Smooth muscle cell of the brain vasculature (primary cell): ENCODE data around the gene SRL.
"Not testable (repeated sequence)": the region's sequence is repeated elsewhere in the genome, so short reads cannot be mapped to it uniquely, and the experiment has no call there.

Experiments used
- DNase-seq: peaks from one replicate; pipeline ENCODE4 v3.0.0-alpha.2; 2012; ENCODE audit warnings: low read depth, low spot score

Gene SRL

GRCh38 chr16:4261557-4262172, 19.8 kb upstream of the SRL start:
- DNase-seq, result no peak

GRCh38 chr16:4260360-4260759, 18.5 kb upstream of the SRL start:
- no peak for DNase-seq

- DNase-seq, result no peak
Measured at GRCh38 chr16:4257646-4258556, 16.0 kb upstream of the SRL start.

DNA sequence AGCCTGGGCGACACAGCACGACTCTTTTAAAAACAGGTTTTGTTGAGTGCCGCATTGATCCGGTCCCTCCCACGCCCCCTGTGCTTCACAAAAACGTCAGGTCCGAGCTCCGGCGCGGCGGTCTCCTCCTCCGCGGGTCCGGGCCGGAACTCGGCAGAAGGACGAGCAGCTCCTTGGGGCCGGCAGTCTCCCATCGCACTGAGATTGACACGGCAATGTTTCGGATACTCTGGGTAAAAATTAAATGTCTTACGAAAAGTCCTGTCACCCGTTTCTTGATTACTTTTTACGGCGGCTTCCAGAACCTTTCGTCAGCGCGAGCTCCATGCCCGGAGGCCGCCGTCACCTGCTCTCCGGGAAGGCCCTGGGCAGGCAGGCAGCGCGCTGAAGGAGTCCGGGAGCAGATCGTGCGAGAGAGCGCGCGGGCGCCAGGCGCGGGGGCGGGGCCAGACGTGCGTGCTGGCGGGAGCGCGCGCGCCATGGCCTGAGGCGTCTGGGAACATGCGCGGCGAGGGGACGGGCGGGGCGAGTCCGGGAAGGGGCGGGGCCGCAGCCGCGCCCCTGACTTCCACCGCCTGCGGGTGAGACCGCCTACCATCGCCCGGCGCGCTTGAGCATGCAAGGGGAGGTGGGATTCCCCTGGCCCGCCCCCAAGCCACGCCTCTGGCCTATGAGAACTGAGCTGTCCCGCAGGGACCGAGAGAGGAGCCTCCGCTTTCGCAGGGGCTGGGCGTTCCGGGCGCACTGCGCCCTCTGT, 11.7 kb upstream of the SRL start:
- peak; percentile 99 for DNase-seq

GRCh38 chr16:4253012-4253393, 11.1 kb upstream of the SRL start:
- DNase-seq, result not testable (repeated sequence)

DNA sequence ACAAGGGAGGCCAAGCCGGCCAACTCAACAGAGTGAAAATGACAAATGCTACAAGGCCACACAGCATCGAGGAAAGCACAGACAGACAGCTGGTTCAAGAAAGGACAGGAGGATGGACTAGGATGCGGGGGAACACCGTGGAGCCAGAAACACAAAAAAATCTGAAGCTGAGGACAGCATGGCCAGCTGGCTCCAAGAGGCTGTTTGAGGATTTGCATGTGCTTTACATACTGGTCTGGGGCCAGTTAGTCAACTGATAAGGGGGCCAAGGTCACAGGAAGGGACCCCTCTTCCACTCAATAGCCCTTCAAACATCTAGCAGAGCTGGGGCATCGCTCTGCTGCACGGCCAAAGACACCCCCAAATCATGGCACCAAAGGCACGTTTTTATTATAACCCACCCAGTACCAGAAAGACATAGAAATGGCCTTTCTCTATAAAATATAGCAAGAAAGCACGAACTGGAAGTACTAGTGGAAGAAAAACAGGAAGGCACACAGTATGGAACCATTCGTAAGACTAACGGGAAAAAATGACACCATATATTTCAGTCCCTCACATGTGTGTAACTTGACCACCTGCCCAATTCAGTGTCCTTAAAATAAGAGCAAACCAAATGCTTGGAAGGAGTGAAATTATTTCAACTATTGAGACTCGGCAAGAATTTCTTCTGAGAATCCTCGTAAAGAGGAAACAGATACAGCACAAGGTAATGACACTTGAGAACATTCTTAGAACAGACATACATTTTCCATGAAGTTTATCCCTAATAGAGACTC, 7.8 kb upstream of the SRL start:
- no peak for DNase-seq

- no peak for DNase-seq
Measured at GRCh38 chr16:4247460-4247784, 5.5 kb upstream of the SRL start.

GRCh38 chr16:4246777-4247459, 5.0 kb upstream of the SRL start:
- DNase-seq, result no peak

GRCh38 chr16:4245077-4245791, 3.4 kb upstream of the SRL start:
- DNase-seq, result no peak

GRCh38 chr16:4244254-4245076, 2.6 kb upstream of the SRL start:
- no peak for DNase-seq

- no peak for DNase-seq
Measured at GRCh38 chr16:4241258-4241927, 487 bp downstream of the SRL start.

GRCh38 chr16:4240624-4241023, 1.3 kb downstream of the SRL start:
- DNase-seq, result no peak

DNA sequence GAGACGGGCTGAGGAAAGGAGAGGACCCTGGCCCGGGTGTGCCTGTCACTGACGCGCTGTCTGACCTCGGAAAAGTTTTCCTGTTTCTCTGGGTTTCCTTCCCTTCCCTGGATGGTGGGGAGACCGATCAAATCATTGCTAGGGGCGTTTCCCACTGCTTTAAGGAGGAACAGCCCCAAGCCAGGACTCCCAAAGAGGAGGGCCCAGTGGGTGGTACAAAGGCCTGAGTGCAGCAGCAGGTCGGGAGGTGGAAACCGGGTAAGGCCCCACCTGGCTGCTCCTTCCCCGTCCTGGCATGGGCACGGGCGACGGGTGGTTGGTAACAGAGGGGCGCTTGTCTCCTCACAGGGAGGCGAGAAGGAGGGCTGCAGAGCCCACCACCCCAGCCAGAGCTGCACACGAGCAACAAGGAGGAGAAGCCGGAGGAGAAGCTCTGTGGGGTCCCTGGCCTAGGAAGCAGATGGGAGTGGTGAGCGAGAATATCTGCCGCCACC, 2.2 kb downstream of the SRL start:
- no peak for DNase-seq

- no peak for DNase-seq
Measured at GRCh38 chr16:4239020-4239419, 2.9 kb downstream of the SRL start.

DNA sequence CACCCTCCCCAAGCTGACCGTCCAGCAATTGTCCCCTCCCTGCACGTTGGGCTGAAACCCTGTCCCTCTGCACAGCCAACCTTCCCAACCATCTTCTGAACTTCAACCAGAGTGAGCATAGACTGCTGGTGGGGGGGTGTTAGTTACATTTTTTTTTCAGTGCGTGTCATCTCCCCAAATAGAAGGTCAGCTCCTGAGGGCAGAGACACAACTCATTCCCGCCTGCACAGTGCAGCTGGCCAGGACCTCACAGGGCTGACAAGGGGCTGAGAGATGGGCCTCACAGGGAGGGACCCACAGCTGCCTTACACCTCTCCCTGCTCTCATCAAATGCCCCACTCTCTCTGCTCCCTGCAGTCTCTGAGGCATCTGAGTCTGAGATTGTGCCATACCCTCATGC, 8.4 kb downstream of the SRL start:
- DNase-seq, result no peak

DNA sequence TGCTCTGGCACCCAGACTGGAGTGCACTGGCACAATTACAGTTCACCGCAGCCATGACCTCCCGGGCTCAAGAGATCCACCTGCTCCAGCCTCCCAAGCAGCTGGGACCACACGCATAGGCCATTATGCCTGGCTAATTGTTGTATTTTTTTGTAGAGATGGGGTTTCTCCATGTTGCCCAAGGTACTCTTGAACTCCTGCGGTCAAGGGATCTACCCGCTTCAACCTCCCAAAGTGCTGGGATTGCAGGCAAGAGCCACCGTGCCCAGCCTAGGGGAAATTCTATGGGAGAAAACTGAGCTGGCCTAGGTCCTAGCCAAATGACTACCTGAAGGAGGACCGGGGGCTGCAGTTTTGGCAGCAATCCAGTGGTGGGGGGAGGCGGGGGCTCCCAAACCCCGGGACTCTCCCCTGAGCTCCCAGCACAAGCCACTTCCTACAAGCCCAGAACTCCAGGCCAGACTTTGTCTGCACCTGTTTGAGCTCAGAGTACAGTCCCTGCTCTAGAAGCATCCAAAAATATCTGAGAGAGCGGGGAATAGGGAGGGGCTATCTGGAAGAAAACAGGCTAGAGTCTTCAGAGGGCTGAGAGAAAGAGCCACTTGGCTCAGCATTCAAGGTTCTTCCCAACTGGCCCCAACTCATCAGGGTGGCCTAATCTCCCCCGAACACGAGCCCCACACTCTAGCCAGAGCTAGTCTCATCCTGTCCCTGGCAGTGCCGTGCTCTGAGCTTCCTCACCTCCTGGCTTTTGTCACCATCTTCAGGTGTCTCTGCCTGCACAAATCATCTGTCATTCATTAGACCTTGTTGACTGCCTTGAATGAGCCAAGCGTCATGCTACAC, 9.1 kb downstream of the SRL start:
- no peak for DNase-seq

- no peak for DNase-seq
Measured at GRCh38 chr16:4231886-4232285, 10.0 kb downstream of the SRL start.

- DNase-seq, result no peak
Measured at GRCh38 chr16:4231367-4231766, 10.5 kb downstream of the SRL start.
